GM12872 (cell line): ENCODE data around the gene HDC.

Experiments
- CTCF ChIP-seq: IDR thresholded peaks from 3 replicates; pipeline ENCODE4 v1.5.1; 2011; ENCODE audit warnings: low read depth, mild to moderate bottlenecking, low read length, moderate library complexity; ENCODE audit not compliant: insufficient read depth

Gene HDC

GRCh38 chr15:50267577-50267976 is 2.1 kb upstream of the HDC start:
- TF ChIP-seq CTCF, result no peak

- no peak for TF ChIP-seq CTCF
Observed at GRCh38 chr15:50262533-50262932, 3.0 kb downstream of the HDC start.

DNA sequence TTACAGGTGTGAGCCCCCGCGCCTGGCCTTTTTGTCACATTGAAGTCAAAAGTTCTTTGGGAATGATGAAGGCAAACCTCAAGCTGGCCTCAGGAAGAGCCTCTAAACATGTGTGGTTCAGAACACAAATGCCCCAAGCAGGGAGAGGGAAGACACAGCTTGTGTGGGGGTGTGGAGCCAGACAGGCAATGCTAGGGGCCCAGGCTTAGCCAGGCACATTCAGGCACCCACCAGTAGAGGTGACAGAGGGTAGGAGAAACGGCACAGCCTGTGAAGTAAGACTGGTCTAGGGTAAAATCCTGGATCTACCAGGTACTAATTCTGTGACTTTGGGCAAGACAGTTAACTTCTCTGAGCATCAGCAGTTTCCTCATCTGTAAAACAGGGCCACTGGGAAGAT is 3.5 kb downstream of the HDC start:
- TF ChIP-seq CTCF, result peak; percentile 31; the same call in 1 of the 3 replicates

DNA sequence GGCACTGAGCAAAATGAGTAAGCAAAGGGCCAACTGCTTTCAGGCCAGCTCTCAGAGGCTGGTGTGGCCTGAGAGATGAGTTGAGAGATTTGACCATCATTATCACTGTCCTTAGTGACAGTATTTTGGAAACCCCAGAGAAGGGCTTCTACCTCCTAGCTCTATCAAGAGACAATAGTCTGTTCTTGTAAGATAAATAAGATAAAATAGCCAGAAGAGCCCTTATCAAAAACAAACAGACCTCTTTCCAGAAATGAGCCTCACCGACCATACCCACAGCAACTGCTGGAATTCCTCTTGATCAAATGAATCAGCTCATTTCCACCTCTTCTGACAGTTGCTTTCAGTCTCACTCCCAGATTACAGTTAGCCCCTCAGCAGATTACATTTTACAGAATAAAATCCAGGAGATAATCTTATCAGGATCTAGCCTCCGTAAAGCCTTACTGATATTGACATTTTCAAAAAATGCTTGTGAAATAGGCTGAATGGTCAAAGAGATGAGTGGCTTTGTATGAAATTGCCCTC is 4.5 kb downstream of the HDC start:
- TF ChIP-seq CTCF, result no peak

- TF ChIP-seq CTCF, result no peak
Observed at GRCh38 chr15:50259276-50259675, 6.2 kb downstream of the HDC start.

- no peak for TF ChIP-seq CTCF
Observed at GRCh38 chr15:50257924-50258323, 7.6 kb downstream of the HDC start.

- TF ChIP-seq CTCF, result no peak
Observed at GRCh38 chr15:50257332-50257731, 8.2 kb downstream of the HDC start.
